DND-41 (cell line): ENCODE results near the gene ARHGAP24.

Experiments
- CTCF ChIP-seq: IDR thresholded peaks from 2 replicates; pipeline ENCODE4 v1.5.1; 2012; ENCODE audit warnings: borderline replicate concordance, low read length, moderate library complexity, mild to moderate bottlenecking; ENCODE audit not compliant: poor library complexity, severe bottlenecking; ENCODE audit errors: extremely low read depth
- EZH2 ChIP-seq: IDR thresholded peaks from 3 replicates; pipeline ENCODE4 v1.6.1; 2012; ENCODE audit warnings: borderline replicate concordance, low read depth, mild to moderate bottlenecking, moderate library complexity, low read length, inconsistent platforms; ENCODE audit not compliant: severe bottlenecking

DNA sequence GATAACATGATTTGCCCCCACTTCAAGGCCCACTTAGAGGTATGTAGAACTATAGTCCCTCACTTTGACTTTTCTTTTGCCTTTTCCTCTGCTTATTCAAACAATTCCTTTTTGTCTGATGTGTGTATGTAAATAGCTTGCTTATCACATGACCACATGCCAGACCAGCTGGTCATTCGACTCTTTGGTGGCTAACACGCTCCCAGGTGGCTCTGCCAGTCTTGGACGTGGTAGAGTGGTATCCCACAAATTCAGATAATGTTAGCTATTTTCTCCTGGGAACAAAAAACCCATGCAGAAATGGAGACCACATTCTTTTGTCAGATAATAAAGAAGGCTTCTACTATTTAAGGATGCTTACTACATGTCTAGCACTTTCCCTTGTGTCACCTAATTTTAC is 47.9 kb downstream of the ARHGAP24 start:
- TF ChIP-seq CTCF (no peak), EZH2 (no peak)
